ENCODE results near the gene SCN1B. TPM values are rescaled to one million over a fixed set of nuclear protein-coding genes. Genes with fewer than 3 reads are reported as not detected.

Gene SCN1B
- total and polyA plus RNA-seq, 2 of the 13 experiments (the other 11 are each of a cell fraction or from before 2014, with no cell fraction given), result 2.7 to 20.1 TPM

DNA sequence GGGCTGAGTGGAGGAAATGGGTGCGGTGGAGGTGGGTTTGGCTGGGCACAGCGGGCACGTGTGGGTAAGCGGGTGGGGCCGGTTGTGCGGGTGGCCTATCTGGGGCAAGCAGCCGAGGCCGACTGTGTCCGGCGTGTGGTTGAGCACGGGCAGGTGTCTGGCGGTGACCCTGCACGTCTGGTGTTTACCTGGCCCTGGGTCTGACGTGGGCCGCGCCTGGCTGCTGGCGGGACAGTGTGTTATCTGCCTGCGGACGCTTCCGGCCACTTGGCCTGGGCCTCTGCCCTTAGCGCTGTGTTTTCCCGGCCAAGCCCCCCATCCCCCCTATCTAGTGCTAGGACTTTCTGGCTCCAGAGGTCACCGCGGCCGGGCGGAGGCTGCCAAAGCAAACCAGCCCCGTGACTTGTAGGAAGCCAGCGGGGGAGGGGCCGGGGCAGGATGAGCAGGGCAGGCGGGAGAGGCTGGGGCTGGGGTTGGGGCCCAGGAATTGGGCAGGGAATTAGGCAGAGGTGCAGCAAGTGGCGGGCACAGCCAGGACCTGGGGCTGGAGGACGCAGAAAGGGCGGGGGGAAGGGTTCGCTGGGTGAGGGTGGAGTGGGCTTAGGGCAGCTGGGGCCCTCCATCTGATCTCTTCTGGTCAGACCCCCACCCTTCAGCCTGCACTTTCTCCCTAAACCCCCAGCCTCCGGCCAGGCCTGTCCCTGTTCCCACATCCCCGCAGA lies 10.7 kb downstream of the SCN1B start (continued):
- TF ChIP-seq ARHGAP35 (CRISPR knock-in tag; IDR thresholded peaks at IDR 0.05; ENCODE audit: borderline replicate concordance) (no peak; the same call in none of the 2 replicates), HMGA1 (CRISPR knock-in tag; conservative IDR thresholded peaks at IDR 0.05) (no peak), NKX3-1 (CRISPR knock-in tag; IDR thresholded peaks at IDR 0.05) (0 out of 2 replicates have a peak, but pooled peaks have one; percentile 37), RAD21 (CRISPR knock-in tag; IDR thresholded peaks at IDR 0.05) (peak; percentile 59), MZF1 (CRISPR knock-in tag; IDR thresholded peaks at IDR 0.05; ENCODE audit: borderline replicate concordance) (peak; percentile 97), SIN3A (IDR thresholded peaks at IDR 0.05; ENCODE audit: borderline replicate concordance, low read depth, low read length) (no peak), SRF (IDR thresholded peaks at IDR 0.05; ENCODE audit: low read depth, low read length) (no peak), NFYC (CRISPR knock-in tag; IDR thresholded peaks at IDR 0.05) (0 out of 2 replicates have a peak, but pooled peaks have one; percentile 25), FOXK1 (CRISPR knock-in tag; IDR thresholded peaks at IDR 0.05; ENCODE audit: borderline replicate concordance, low read depth) (peak; percentile 91), ZNF792 (CRISPR knock-in tag; IDR thresholded peaks at IDR 0.05) (peak; percentile 81; the same call in 1 of the 2 replicates), TCF12 (IDR thresholded peaks at IDR 0.05) (no peak), TCF12 (CRISPR knock-in tag; IDR thresholded peaks at IDR 0.05) (peak; percentile 99), MBNL3 (CRISPR knock-in tag; conservative IDR thresholded peaks at IDR 0.05) (no peak), SATB2 (CRISPR knock-in tag; IDR thresholded peaks at IDR 0.05) (no peak), ZNF672 (CRISPR knock-in tag; IDR thresholded peaks at IDR 0.05) (no peak), WIZ (CRISPR knock-in tag; IDR thresholded peaks at IDR 0.05) (0 out of 2 replicates have a peak, but pooled peaks have one; percentile 94), ZNF12 (CRISPR knock-in tag; IDR thresholded peaks at IDR 0.05) (no peak; the same call in 1 of the 2 replicates)
- TF ChIP-seq, protein P1, sequence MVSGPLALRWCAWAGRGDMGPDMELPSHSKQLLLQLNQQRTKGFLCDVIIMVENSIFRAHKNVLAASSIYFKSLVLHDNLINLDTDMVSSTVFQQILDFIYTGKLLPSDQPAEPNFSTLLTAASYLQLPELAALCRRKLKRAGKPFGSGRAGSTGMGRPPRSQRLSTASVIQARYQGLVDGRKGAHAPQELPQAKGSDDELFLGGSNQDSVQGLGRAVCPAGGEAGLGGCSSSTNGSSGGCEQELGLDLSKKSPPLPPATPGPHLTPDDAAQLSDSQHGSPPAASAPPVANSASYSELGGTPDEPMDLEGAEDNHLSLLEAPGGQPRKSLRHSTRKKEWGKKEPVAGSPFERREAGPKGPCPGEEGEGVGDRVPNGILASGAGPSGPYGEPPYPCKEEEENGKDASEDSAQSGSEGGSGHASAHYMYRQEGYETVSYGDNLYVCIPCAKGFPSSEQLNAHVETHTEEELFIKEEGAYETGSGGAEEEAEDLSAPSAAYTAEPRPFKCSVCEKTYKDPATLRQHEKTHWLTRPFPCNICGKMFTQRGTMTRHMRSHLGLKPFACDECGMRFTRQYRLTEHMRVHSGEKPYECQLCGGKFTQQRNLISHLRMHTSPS (CRISPR knock-in tag; IDR thresholded peaks at IDR 0.05; ENCODE audit: low read depth), result peak; percentile 99
- TF ChIP-seq, protein P2, sequence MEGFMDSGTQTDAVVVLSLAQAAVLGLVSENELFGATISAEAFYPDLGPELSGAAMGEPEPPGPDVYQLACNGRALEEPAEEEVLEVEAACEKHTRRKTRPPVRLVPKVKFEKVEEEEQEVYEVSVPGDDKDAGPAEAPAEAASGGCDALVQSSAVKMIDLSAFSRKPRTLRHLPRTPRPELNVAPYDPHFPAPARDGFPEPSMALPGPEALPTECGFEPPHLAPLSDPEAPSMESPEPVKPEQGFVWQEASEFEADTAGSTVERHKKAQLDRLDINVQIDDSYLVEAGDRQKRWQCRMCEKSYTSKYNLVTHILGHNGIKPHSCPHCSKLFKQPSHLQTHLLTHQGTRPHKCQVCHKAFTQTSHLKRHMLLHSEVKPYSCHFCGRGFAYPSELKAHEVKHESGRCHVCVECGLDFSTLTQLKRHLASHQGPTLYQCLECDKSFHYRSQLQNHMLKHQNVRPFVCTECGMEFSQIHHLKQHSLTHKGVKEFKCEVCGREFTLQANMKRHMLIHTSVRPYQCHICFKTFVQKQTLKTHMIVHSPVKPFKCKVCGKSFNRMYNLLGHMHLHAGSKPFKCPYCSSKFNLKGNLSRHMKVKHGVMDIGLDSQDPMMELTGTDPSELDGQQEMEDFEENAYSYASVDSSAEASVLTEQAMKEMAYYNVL (CRISPR knock-in tag; IDR thresholded peaks at IDR 0.05; ENCODE audit: borderline replicate concordance), result peak; percentile 97
- TF ChIP-seq, protein P3, sequence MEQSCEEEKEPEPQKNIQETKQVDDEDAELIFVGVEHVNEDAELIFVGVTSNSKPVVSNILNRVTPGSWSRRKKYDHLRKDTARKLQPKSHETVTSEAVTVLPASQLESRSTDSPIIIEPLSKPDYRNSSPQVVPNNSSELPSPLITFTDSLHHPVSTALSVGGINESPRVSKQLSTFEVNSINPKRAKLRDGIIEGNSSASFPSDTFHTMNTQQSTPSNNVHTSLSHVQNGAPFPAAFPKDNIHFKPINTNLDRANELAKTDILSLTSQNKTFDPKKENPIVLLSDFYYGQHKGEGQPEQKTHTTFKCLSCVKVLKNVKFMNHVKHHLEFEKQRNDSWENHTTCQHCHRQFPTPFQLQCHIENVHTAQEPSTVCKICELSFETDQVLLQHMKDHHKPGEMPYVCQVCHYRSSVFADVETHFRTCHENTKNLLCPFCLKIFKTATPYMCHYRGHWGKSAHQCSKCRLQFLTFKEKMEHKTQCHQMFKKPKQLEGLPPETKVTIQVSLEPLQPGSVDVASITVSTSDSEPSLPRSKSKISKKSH (CRISPR knock-in tag; IDR thresholded peaks at IDR 0.05; ENCODE audit: borderline replicate concordance), result peak; percentile 36
- TF ChIP-seq, protein P4, sequence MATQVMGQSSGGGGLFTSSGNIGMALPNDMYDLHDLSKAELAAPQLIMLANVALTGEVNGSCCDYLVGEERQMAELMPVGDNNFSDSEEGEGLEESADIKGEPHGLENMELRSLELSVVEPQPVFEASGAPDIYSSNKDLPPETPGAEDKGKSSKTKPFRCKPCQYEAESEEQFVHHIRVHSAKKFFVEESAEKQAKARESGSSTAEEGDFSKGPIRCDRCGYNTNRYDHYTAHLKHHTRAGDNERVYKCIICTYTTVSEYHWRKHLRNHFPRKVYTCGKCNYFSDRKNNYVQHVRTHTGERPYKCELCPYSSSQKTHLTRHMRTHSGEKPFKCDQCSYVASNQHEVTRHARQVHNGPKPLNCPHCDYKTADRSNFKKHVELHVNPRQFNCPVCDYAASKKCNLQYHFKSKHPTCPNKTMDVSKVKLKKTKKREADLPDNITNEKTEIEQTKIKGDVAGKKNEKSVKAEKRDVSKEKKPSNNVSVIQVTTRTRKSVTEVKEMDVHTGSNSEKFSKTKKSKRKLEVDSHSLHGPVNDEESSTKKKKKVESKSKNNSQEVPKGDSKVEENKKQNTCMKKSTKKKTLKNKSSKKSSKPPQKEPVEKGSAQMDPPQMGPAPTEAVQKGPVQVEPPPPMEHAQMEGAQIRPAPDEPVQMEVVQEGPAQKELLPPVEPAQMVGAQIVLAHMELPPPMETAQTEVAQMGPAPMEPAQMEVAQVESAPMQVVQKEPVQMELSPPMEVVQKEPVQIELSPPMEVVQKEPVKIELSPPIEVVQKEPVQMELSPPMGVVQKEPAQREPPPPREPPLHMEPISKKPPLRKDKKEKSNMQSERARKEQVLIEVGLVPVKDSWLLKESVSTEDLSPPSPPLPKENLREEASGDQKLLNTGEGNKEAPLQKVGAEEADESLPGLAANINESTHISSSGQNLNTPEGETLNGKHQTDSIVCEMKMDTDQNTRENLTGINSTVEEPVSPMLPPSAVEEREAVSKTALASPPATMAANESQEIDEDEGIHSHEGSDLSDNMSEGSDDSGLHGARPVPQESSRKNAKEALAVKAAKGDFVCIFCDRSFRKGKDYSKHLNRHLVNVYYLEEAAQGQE (IDR thresholded peaks at IDR 0.05; ENCODE audit: borderline replicate concordance in 1 of 2, low read depth in 1 of 2, low read length in 2 of 2), result 0 out of 4 replicates have a peak, but pooled peaks of 1 of the 2 experiments have one; percentile 31
